Prostate gland (tissue), 2 donors: ENCODE data around the gene CENPP. TPM values are rescaled to one million over a fixed set of nuclear protein-coding genes. Genes with fewer than 3 reads are reported as not detected.

ENCODE experiments used
- DNase-seq: peaks from one replicate; pipeline ENCODE4 v3.0.0-alpha.2; 2019; ENCODE audit warnings: low spot score
- H3K27ac ChIP-seq, 2 donors: fragments of 200-600 bp; sonication (generic); 2 replicates each; pipeline ENCODE4 v1.5.1; 2017 to 2019
- H3K27me3 ChIP-seq: fragments of 200-600 bp; sonication (generic); replicated peaks from 2 replicates; pipeline ENCODE4 v1.5.1; 2019; ENCODE audit not compliant: insufficient read depth
- H3K36me3 ChIP-seq, 2 donors: fragments of 200-600 bp; sonication (generic); 1 replicate in 1 of 2; 2 replicates in 1 of 2; pipeline versions ENCODE4 v1.5.1 to v1.8.1; 2017 to 2019
- H3K4me1 ChIP-seq: fragments of 200-600 bp; sonication (generic); replicated peaks from 2 replicates; pipeline ENCODE4 v1.5.1; 2019
- H3K4me3 ChIP-seq, 2 donors: fragments of 200-600 bp; sonication (generic); 2 replicates each; pipeline ENCODE4 v1.5.1; 2017 to 2019
- H3K9me3 ChIP-seq: fragments of 200-600 bp; sonication (generic); 2 replicates; pipeline ENCODE4 v1.5.1; 2017
- CTCF ChIP-seq, 4 experiments: fragments of 200-600 bp in 2 of 4; fragments of 450-650 bp in 2 of 4; sonication (generic) in 2 of 4; IDR thresholded peaks; 1 replicate in 3 of 4; 2 replicates in 1 of 4; pipeline ENCODE4 v1.5.1; 2016 to 2019; ENCODE audit warnings: antibody characterized with exemption in 4 of 4, mild to moderate bottlenecking in 2 of 4, moderate library complexity in 2 of 4
- POLR2A ChIP-seq: fragments of 450-650 bp; IDR thresholded peaks from one replicate; pipeline ENCODE4 v1.6.1; 2016; ENCODE audit warnings: antibody characterized with exemption, mild to moderate bottlenecking
- POLR2AphosphoS5 ChIP-seq: sonication (generic); formaldehyde crosslinking; IDR thresholded peaks from one replicate; pipeline ENCODE4 v1.6.1; 2017; ENCODE audit warnings: antibody characterized with exemption
- WGBS: methylation state at CpG from one replicate; pipeline ENCODE4 v1.1.5; 2018; 5-methylcytosine and 5-hydroxymethylcytosine counted together
- intact Hi-C: fragments of 100-400 bp; cut with DNase I; formaldehyde crosslinking; loops from one replicate; pipeline ENCODE4 v1.14.2; 2022
- total RNA-seq, 2 donors: library from RNA; depleted of rRNA; stranded (reverse); fragments of >200 nt; gene quantifications; one replicate each; pipeline ENCODE4 v1.1.0, GENCODE V29; 2016

CENPP gene
- total RNA-seq, 2 donors from 2014 or later = 1.4 to 21.5 TPM

- H3K4me3 ChIP-seq = no peak overlapping the region
- no peaks in the 10 kb centered on the region for H3K27me3 ChIP-seq
- no peak overlapping the region for H3K27ac ChIP-seq
- DNase-seq = no peak
- 45% methylated on average over 2 of the region's 2 CpGs for WGBS
- intact Hi-C loops = no loop called here
- H3K36me3 ChIP-seq = no peaks in the 10 kb centered on the region
- H3K4me1 ChIP-seq = no peaks in the 10 kb centered on the region
- H3K9me3 ChIP-seq = no peaks in the 10 kb centered on the region
- TF ChIP-seq POLR2A = no peak
- TF ChIP-seq POLR2AphosphoS5 = no peak
- no peak for TF ChIP-seq CTCF (IDR thresholded peaks at IDR 0.05)
Measured at GRCh38 chr9:92468206-92468605, 142.5 kb downstream of the CENPP start.

- no peak overlapping the region for H3K4me3 ChIP-seq
- no peaks in the 10 kb centered on the region for H3K36me3 ChIP-seq
- DNase-seq = no peak
- no peaks in the 10 kb centered on the region for H3K4me1 ChIP-seq
- WGBS = 96% methylated on average over 3 of the region's 3 CpGs
- no peak for TF ChIP-seq POLR2AphosphoS5
- TF ChIP-seq POLR2A = no peak
- TF ChIP-seq CTCF (IDR thresholded peaks at IDR 0.05) = no peak
- no peaks in the 10 kb centered on the region for H3K27me3 ChIP-seq
- H3K27ac ChIP-seq = no peak overlapping the region
- H3K9me3 ChIP-seq = no peaks in the 10 kb centered on the region
- intact Hi-C loops = no loop called here
Measured at GRCh38 chr9:92474587-92474986, 148.8 kb downstream of the CENPP start.

- no peak for TF ChIP-seq CTCF (IDR thresholded peaks at IDR 0.05)
- no peak for TF ChIP-seq POLR2AphosphoS5
- no peak for TF ChIP-seq POLR2A
- no peak for DNase-seq
- no peak overlapping the region for H3K4me3 ChIP-seq
- intact Hi-C loops = no loop called here
- peaks cover 7% of the 10 kb centered on the region for H3K4me1 ChIP-seq
- no peak overlapping the region for H3K27ac ChIP-seq
- H3K27me3 ChIP-seq = no peaks in the 10 kb centered on the region
- WGBS = 100% methylated on average over 1 of the region's 1 CpG
- no peaks in the 10 kb centered on the region for H3K9me3 ChIP-seq
- H3K36me3 ChIP-seq = no peaks in the 10 kb centered on the region
Measured at GRCh38 chr9:92476962-92477361, 151.2 kb downstream of the CENPP start.

- H3K4me1 ChIP-seq = peaks cover 7% of the 10 kb centered on the region
- no peak overlapping the region for H3K4me3 ChIP-seq
- no peaks in the 10 kb centered on the region for H3K36me3 ChIP-seq
- no peaks in the 10 kb centered on the region for H3K9me3 ChIP-seq
- TF ChIP-seq CTCF (IDR thresholded peaks at IDR 0.05) (no peak), POLR2AphosphoS5 (no peak), POLR2A (no peak)
- 79% methylated on average over 7 of the region's 7 CpGs for WGBS
- DNase-seq = no peak
- intact Hi-C loops = no loop called here
- H3K27ac ChIP-seq = no peak overlapping the region
- H3K27me3 ChIP-seq = no peaks in the 10 kb centered on the region
Measured at GRCh38 chr9:92478783-92479182, 153.0 kb downstream of the CENPP start.

GRCh38 chr9:92479346-92479745, 153.6 kb downstream of the CENPP start:
- intact Hi-C loops = no loop called here
- H3K36me3 ChIP-seq = no peaks in the 10 kb centered on the region
- H3K27me3 ChIP-seq = no peaks in the 10 kb centered on the region
- peaks cover 7% of the 10 kb centered on the region for H3K4me1 ChIP-seq
- H3K9me3 ChIP-seq = no peaks in the 10 kb centered on the region
- peak overlapping the region in 1 of 2 donors; percentile 14 for H3K27ac ChIP-seq
- DNase-seq = no peak
- no peak for TF ChIP-seq POLR2A
- peak; percentile 21 for TF ChIP-seq POLR2AphosphoS5
- TF ChIP-seq CTCF (IDR thresholded peaks at IDR 0.05) = no peak
- no peak overlapping the region for H3K4me3 ChIP-seq
